ENCODE data around the gene DGCR8.

- TF ChIP-seq CTCF (IDR thresholded peaks at IDR 0.05; ENCODE audit: insufficient read depth, low read length, poor library complexity, severe bottlenecking) (no peak), EZH2phosphoT487 (conservative IDR thresholded peaks at IDR 0.05; ENCODE audit: low read length) (no peak)
These were observed 50.9 kb downstream of the DGCR8 start for GRCh38 chr22:20130731-20131596.

All from SU-DHL-6 (cell line).